Activated naive CD4-positive, alpha-beta T cell treated with Interleukin-2 at 50 U/mL for 16 hours (primary cell): ENCODE data around the gene CCSER1.
"Not testable (repeated sequence)": the region's sequence is repeated elsewhere in the genome, so short reads cannot be mapped to it uniquely, and the experiment has no call there.

ENCODE experiments used
- DNase-seq: peaks from one replicate; pipeline ENCODE4 v3.0.0-alpha.2; 2020

The CCSER1 gene

GRCh38 chr4:91222014-91222413 is 1094.8 kb downstream of the CCSER1 start:
- no peak for DNase-seq

GRCh38 chr4:91226867-91227266 is 1099.7 kb downstream of the CCSER1 start:
- DNase-seq, result no peak

GRCh38 chr4:91228659-91229058 is 1101.5 kb downstream of the CCSER1 start:
- DNase-seq, result no peak

- DNase-seq, result no peak
Measured at GRCh38 chr4:91233164-91233563, 1106.0 kb downstream of the CCSER1 start.

- DNase-seq, result no peak
Measured at GRCh38 chr4:91243132-91243531, 1115.9 kb downstream of the CCSER1 start.

- DNase-seq, result no peak
Measured at GRCh38 chr4:91256043-91256442, 1128.8 kb downstream of the CCSER1 start.

GRCh38 chr4:91256751-91257150 is 1129.6 kb downstream of the CCSER1 start:
- DNase-seq, result no peak

- DNase-seq, result no peak
Measured at GRCh38 chr4:91257721-91258120, 1130.5 kb downstream of the CCSER1 start.

GRCh38 chr4:91258326-91258725 is 1131.1 kb downstream of the CCSER1 start:
- no peak for DNase-seq

- no peak for DNase-seq
Measured at GRCh38 chr4:91267543-91267942, 1140.3 kb downstream of the CCSER1 start.

GRCh38 chr4:91268481-91268880 is 1141.3 kb downstream of the CCSER1 start:
- DNase-seq, result not testable (repeated sequence)

GRCh38 chr4:91268913-91269312 is 1141.7 kb downstream of the CCSER1 start:
- DNase-seq, result no peak

GRCh38 chr4:91279899-91280298 is 1152.7 kb downstream of the CCSER1 start:
- DNase-seq, result no peak

- no peak for DNase-seq
Measured at GRCh38 chr4:91280551-91281290, 1153.5 kb downstream of the CCSER1 start.

- no peak for DNase-seq
Measured at GRCh38 chr4:91282217-91282616, 1155.0 kb downstream of the CCSER1 start.

- no peak for DNase-seq
Measured at GRCh38 chr4:91283726-91284230, 1156.6 kb downstream of the CCSER1 start.

- DNase-seq, result no peak
Measured at GRCh38 chr4:91284480-91284879, 1157.3 kb downstream of the CCSER1 start.

- no peak for DNase-seq
Measured at GRCh38 chr4:91285487-91285886, 1158.3 kb downstream of the CCSER1 start.

- no peak for DNase-seq
Measured at GRCh38 chr4:91288702-91289311, 1161.6 kb downstream of the CCSER1 start.

- DNase-seq, result no peak
Measured at GRCh38 chr4:91298156-91298700, 1171.0 kb downstream of the CCSER1 start.

GRCh38 chr4:91298824-91299223 is 1171.6 kb downstream of the CCSER1 start:
- no peak for DNase-seq

- no peak for DNase-seq
Measured at GRCh38 chr4:91302120-91302519, 1174.9 kb downstream of the CCSER1 start.

- DNase-seq, result no peak
Measured at GRCh38 chr4:91304292-91304691, 1177.1 kb downstream of the CCSER1 start.

- no peak for DNase-seq
Measured at GRCh38 chr4:91317434-91317833, 1190.2 kb downstream of the CCSER1 start.
